NCI-H345 treated with DMSO at 0.1 percent for 48 hours (cell line): ENCODE data around the gene HBZ.
"Not testable (repeated sequence)": the region's sequence is repeated elsewhere in the genome, so short reads cannot be mapped to it uniquely, and the experiment has no call there.

ENCODE experiments used
- DNase-seq: peaks from one replicate; lab custom pipeline; 2025; ENCODE audit not compliant: unreplicated experiment; lab: John Stamatoyannopoulos, UW

The HBZ gene

DNA sequence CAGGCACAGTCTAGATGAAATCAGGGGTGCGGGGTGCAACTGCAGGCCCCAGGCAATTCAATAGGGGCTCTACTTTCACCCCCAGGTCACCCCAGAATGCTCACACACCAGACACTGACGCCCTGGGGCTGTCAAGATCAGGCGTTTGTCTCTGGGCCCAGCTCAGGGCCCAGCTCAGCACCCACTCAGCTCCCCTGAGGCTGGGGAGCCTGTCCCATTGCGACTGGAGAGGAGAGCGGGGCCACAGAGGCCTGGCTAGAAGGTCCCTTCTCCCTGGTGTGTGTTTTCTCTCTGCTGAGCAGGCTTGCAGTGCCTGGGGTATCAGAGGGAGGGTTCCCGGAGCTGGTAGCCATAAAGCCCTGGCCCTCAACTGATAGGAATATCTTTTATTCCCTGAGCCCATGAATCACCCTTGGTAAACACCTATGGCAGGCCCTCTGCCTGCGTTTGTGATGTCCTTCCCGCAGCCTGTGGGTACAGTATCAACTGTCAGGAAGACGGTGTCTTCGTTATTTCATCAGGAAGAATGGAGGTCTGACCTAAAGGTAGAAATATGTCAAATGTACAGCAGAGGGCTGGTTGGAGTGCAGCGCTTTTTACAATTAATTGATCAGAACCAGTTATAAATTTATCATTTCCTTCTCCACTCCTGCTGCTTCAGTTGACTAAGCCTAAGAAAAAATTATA lies 25.7 kb downstream of the HBZ start:
- no peak for DNase-seq

DNA sequence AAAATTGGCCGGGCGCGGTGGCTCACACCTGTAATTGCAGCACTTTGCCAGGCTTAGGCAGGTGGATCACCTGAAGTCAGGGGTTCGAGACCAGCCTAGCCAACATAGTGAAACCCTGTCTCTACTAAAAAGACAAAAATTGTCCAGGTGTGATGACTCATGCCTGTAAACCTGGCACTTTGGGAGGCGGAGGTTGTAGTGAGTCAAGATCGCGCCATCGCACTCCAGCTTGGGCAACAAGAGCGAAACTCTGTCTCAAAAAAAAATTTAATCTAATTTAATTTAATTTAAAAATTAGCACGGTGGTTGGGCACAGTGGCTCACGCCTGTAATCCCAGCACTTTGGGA lies 26.2 kb downstream of the HBZ start:
- no peak for DNase-seq

DNA sequence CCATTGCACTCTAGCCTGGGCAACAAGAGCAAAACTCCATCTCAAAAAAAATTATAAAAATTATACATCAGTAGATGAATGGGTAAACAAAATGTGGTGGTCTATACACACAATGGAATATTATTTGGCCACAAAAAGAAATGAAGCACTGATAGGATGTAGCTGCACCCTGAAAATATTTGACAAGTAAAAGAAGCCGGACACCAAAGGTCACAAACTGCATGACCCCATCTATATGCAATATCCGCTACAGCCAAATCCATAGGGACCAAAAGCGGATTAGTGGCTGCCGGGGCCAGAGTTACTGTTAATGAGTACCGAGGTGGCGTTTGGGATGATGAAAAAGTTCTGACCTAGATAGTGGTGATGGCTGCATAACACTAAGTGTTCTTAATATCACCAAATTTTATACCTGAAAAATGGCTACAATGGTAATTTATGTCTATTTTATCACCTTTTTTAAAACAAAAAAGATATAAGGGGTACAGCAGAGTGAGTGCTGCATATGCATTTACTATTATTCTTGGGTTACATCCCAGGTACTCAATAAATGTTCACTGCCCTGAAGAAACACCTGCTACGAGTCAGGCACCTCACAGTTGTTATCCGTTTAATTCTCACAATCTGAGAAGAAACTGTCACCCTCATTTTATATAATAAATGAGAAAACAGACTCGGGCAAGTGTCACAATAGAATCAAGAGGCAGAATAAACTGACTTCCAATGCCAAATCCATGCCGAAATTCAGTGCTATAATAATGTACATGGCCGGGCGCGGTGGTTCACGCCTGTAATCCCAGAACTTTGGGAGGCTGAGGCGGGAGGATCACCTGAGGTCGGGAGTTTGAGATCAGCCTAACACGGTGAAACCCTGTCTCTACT lies 27.0 kb downstream of the HBZ start:
- no peak for DNase-seq

DNA sequence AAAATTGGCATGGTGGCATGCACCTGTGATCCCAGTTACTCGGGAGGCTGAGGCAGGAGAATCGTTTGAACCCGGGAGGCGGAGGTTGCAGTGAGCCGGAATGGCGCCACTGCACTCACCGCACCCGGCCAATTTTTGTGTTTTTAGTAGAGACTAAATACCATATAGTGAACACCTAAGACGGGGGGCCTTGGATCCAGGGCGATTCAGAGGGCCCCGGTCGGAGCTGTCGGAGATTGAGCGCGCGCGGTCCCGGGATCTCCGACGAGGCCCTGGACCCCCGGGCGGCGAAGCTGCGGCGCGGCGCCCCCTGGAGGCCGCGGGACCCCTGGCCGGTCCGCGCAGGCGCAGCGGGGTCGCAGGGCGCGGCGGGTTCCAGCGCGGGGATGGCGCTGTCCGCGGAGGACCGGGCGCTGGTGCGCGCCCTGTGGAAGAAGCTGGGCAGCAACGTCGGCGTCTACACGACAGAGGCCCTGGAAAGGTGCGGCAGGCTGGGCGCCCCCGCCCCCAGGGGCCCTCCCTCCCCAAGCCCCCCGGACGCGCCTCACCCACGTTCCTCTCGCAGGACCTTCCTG lies 27.7 kb downstream of the HBZ start, which contains the start of gene HBQ1:
TSS of gene HBQ1 (plus strand) at position 359 of the 575 bp plus-strand sequence. CDS start at position 387, 28 bp downstream.
- DNase-seq: no peak

DNA sequence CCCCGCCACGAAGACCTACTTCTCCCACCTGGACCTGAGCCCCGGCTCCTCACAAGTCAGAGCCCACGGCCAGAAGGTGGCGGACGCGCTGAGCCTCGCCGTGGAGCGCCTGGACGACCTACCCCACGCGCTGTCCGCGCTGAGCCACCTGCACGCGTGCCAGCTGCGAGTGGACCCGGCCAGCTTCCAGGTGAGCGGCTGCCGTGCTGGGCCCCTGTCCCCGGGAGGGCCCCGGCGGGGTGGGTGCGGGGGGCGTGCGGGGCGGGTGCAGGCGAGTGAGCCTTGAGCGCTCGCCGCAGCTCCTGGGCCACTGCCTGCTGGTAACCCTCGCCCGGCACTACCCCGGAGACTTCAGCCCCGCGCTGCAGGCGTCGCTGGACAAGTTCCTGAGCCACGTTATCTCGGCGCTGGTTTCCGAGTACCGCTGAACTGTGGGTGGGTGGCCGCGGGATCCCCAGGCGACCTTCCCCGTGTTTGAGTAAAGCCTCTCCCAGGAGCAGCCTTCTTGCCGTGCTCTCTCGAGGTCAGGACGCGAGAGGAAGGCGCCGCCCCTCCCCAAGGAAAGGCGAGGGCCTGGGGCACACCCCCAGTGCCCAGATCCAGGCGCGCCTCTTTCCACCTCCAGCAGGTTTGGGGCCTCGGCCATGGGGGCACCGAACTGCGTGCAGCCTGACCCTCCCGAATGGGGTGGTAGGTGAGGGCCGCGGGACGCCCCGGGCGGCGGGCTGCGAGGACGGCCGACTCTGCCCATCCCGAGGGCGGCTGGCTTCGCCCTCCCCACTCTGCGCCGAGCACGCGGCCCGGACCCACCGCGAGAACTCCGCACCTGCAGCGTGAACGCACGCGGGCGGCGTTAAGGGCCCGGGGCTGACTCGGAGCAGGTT lies 28.5 kb downstream of the HBZ start:
- DNase-seq: no peak

DNA sequence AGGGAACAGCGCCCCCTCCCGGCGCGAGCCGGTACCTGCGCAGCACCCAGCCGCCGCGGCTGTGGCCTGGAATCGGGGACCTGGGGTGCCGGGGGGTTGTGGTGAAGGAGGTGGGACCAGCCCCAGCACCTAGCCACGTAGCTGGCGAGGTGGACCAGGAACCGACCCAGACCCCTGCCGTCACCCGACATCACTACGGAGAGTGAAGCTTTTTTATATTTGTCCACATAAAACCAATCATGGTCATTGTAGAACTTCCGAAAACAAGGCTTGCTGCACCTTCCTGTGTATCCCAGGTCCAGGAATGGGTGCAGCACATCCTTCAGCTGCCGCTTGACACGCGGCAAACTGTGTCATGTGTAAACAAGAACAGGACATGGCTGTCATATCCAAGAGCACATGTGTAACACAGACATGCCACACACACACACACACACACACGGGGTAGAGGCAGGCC lies 29.1 kb downstream of the HBZ start:
- peak; percentile 34 for DNase-seq

DNA sequence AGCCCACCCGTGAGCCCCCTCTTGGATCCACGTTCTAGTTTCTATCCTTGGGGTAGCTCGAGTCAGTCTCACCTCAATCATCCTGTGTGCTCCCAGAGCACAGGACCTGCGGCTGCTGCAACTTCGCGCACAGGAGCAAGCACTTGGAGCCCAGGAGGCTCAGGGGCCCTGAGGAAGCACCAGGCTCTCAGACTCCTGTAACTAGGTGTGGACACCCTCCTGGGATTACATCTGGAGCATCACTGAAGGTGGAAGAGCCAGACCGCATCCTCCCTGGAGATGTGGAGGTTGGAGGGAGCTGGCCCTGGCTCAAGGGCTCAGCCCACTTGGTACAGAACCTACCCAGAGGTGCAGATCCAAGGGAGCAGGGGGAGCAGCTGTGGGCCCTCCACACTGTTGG lies 30.6 kb downstream of the HBZ start:
- DNase-seq: no peak

DNA sequence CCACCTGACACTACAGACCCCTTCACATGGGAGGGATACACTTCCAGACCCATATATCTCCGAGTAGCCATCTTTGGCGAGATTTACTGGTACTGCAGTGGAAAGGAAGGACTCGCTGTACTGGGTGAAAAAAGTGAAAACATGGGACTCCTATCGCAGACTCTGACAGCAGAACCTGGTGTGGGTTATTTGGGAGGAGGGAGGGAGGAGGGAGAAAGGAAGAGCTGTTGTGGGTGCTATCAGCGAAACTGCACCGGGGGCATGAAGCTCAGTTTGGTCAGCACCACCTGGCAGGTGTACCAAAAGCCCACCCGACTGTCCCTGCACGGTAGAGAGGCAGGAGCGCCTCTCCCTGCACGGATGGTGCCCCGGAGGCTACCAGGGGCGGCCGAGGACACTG lies 32.8 kb downstream of the HBZ start:
- DNase-seq: no peak

DNA sequence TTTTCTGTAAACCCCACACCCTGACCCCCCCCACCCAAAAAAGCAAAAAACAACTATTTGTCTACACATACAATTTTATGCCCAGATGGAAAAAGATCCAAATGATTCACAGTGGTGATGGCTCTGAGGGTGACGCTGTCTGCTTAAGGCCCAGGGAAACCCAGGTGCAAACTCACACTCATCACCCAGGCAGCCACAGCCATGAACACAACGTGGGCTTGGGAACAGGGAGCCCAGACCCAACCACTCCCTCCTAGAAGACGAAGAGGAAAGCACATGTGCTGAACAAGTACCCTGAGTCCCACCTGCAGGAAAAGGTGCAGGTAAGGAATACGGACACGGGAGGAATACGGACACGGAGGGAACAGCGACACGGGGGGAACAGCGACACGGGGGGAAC lies 33.2 kb downstream of the HBZ start:
- no peak for DNase-seq

DNA sequence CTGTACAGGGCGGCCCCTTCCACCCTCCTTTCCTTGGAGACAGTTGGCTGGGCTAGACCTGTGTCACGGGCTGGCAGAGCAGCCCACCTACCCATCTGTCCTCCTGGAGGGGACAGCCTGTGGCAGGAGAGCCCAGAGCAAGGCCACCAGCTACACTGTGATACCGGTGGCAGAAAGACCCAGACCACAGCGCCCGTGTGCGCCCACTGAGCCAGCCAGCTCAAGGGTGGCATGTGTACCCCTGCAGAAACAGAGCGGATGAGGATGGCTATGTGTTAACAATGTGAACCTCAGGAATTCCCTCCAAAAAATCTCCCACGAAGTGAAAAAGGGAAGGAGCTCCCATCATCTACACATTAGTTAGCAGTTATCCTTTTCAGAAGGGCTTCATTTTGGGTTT lies 34.9 kb downstream of the HBZ start:
- DNase-seq: no peak

DNA sequence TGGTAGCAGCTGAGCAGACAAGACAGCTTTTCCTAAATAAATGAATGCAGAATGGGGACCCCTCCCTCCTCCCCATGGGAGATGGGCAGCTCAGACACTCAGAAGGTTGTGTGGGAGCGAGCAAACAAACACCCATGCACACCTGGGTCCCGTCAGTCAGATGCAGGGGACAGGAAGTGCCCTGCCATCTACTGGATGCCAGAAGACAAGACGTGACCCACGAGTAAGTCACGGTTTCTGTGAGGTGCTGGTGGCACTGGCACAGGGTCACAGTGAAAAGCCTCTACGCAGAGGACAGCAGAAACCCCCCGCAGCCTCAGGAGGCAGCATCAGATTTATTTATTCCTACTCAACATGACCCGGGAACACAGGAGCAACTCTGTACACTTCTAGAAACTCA lies 36.2 kb downstream of the HBZ start:
- no peak for DNase-seq

DNA sequence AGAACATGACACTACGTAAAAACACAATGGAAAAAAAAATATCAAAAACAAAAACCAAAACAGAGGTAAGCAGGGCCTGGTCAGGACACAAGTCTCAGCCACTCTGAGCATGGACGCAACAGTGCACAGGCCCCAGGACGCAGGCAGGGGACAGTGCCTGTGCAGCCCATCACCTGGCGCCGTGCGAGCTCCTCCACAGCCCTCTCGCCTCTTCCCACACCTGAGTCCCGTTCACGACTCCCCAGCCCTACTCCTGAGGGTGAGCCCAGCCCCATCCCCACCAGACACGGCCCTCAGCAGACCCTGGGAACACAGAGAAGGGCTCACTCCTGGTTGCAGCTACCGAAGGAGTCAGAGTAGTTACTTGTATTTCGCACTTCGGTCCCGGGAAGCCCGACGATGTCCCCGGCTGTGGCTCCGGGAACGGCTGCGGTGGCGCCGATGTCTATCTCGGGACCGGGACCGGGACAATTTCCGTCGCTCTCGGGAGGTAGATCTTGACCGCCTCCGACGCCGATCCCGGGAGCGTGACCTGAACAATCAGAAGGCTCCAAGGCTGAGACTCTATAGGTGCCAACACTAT lies 37.3 kb downstream of the HBZ start:
- DNase-seq: no peak

DNA sequence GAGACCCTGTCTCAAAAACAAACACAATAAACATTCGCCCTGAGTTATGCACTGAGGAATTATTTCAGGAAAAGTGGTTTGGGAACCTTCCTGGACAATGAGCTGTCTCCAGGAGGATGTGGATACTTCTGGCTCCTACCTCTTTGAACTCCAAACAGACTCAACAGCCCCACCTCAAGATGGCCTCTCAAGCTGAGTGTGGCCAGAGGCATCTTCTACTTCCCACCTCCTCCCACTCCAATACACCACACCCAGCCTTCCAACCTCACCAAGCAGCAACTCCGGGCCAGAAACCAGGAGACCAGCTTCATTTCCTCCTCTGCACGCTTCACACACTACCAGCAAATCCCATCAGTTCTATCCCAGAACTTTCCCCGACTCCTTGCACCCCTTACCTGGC lies 39.4 kb downstream of the HBZ start:
- DNase-seq: no peak

DNA sequence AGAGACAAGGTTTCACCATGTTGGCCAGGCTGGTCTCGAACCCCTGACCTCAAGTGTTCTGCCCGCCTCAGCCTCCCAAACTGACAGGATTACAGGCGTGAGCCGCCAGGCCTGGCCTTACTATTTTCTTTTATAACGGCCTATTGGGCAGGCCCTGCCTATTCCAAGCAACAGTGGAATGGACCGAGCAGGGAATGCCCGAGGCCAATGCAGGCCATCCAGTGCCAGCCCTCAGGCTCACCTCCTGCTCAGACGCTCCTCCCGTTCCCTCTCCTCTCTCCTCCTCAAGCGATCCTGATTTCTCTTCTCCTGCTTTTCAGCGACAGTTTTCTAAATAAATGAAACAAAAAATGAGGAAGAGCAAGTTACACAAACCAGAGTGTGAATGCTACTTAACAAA lies 40.2 kb downstream of the HBZ start:
- no peak for DNase-seq

DNA sequence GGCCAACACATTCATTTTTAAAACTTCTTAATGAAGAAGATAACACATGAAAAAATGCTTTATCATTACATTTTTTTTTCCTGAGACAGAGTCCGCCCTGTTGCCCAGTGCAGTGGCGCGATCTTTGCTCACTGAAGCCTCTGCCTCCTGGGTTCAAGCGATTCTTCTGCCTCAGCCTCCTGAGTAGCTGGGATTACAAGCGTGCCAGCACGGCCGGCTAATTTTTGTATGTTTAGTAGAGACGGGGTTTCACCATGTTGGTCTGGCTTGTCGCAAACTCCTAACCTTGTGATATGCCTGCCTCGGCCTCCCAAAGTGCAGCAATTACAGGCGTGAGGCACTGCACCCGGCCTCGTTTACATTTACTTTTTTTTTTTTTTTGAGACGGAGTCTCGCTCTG lies 41.0 kb downstream of the HBZ start:
- no peak for DNase-seq

DNA sequence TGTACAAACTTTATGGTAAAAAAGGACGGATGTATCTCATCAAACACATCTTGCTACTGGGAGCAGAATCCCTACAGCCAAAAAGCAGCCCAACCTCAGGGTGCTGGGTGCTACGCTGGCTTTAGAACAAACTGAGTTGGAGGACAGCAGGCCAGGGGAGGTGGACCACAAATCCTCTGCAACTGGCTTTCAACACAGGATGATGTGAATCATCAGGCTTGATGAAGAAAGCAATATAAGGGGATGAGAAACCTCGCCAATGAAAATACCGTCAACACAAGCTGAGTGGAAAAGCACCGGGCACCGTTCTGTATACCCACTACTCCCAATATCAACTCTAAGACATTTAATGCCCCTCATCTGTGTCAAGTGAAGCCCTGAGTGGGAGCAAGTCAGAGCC lies 42.1 kb downstream of the HBZ start:
- no peak for DNase-seq

DNA sequence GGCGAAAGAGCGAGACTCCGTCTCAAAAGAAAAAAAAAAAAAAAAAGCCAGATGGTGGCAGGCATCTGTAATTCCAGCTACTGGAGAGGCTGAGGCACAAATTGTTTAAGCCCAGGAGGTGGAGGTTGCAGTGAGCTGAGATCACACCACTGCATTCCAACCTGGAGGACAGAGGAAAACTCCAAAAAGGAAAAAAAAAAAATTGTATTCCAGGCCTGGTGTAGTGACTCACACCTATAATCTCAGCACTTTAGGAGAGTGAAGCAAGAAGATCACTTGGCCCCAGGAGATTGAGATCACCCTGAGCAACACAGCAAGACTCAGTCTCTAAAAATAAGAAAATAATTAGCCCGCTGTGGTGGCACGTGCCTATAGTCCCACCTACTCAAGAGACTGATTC lies 47.9 kb downstream of the HBZ start:
- DNase-seq: no peak

DNA sequence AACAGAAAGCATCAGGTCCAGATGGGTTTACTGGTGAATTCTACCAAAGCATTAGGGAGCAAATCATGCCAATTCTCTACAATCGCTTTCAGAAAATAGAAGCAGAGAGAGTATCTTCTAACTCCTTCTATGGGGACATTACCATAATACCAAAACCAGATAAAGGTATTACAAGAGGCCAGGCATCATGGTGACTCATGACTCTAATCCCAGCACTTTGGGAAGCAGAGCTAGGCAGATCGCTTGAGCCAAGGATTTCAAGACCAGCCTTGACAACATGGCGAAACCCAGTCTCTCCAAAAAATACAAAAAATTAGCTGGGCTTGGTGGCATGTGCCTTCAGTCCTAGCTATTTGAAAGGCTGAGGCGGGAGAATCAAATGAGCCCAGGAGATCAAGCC lies 50.8 kb downstream of the HBZ start:
- DNase-seq: no peak

DNA sequence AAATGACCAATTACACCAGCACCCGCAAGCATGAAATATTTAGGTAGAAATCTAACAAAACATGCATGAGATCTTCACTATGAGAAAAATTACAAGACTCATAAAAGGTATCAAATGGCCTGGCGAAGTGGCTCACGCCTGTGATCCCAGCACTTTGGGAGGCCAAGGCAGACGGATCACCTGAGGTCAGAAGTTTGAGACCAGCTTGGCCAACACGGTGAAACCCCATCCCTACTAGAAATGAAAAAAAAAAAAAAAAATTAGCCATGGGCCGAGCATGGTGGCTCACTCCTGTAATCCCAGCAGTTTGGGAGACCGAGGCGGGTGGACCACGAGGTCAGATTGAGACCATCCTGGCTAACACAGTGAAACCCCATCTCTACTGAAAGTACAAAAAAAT lies 51.6 kb downstream of the HBZ start:
- DNase-seq: not testable (repeated sequence)
